GM18498 (cell line): ENCODE results near the gene RABGAP1L.
"Not testable (repeated sequence)": the region's sequence is repeated elsewhere in the genome, so short reads cannot be mapped to it uniquely, and the experiment has no call there.

Experiments used
- ATAC-seq: cut with Tn5 transposase; IDR thresholded peaks from one replicate; pipeline ENCODE4 v1.9.1; 2021; ENCODE audit warnings: mild to moderate bottlenecking, moderate library complexity; ENCODE audit not compliant: unreplicated experiment

The RABGAP1L gene

GRCh38 chr1:174848593-174849560 is 689.6 kb downstream of the RABGAP1L start:
- not testable (repeated sequence) for ATAC-seq

- ATAC-seq: no peak
Measured at GRCh38 chr1:174850726-174851125, 691.4 kb downstream of the RABGAP1L start.

- no peak for ATAC-seq
Measured at GRCh38 chr1:174858301-174858700, 699.0 kb downstream of the RABGAP1L start.

- no peak for ATAC-seq
Measured at GRCh38 chr1:174870319-174870718, 711.0 kb downstream of the RABGAP1L start.

DNA sequence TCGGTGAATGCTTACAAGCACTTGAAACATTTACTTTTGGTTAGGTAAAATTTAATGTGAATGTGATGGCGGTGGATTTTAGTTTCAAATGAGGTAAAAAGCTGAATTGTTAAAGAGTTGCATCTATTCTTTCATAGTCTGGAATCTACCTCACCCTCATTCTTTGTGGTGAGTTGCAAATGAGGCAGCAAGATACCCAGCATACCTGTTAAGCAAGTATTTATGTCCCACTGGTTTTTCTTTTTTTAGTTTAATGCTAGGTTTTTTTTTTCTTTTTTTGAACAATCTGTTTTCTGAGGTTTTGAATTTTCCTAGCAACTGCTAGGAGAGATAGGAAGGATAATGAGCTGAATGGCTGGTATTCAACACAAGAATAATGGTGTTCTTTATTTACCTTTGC is 712.6 kb downstream of the RABGAP1L start:
- no peak for ATAC-seq

GRCh38 chr1:174872615-174873058 is 713.3 kb downstream of the RABGAP1L start:
- ATAC-seq: no peak

- peak; percentile 71 for ATAC-seq
Measured at GRCh38 chr1:174874331-174875053, 715.2 kb downstream of the RABGAP1L start.

- no peak for ATAC-seq
Measured at GRCh38 chr1:174875306-174875705, 716.0 kb downstream of the RABGAP1L start.

DNA sequence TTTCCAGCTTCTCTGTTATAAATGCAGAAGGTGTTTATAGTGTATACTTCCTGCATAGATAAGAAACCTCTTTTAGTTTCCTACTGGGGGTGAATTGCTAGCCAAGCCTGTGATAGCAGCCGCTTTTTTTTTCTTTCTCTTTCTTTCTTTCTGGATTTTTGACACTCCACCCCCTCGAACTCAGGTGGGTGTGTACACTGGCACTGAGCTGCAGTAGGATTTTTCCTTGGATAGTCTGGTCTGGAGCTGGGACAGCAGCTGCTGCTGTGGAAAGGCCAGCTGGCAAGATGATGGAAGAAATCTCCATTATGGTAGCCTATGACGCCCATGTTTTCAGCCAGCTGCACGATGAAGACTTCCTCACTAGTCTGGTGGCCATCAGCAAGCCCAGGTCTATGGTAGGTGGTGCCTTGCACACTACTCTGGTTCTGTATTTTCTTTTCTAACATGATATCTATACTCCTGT is 717.9 kb downstream of the RABGAP1L start:
- ATAC-seq: no peak

GRCh38 chr1:174880171-174880570 is 720.9 kb downstream of the RABGAP1L start:
- no peak for ATAC-seq

DNA sequence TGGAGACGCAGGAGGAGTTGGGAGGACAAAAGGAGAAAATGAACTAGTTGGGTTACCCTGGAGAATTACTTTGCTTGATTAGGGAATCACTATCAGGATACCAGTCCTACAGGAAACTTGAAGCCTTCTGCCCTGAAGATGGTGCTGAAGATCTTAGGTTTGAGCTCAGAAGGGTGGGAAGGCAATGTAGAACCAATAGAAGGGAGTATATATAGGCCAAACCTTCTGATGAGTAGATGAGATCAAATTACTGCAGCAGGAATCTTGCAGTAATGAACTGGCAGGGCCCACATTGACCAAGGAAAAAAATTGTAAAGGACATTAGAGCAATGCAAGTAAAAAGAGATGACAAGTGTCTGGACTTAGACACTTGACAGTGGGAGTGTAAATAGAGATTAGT is 724.1 kb downstream of the RABGAP1L start:
- ATAC-seq: no peak

DNA sequence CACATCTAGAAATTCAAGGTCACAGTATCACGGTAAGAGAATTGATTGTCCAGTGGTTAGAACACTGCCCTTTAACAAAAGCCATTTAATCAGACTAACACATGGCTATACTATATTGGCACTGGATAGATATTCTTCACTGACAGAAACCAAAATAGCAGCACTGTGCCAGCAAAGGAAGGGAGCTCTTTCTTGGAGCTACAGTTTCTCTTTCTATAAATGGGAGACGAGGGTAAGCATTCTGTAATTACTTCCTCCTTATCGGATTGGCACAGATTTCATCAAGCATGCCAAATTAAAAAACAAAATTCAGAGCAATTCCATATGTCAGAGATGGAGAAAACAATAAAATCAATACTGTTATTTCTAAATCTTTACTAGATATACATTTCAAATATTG is 724.7 kb downstream of the RABGAP1L start:
- no peak for ATAC-seq

DNA sequence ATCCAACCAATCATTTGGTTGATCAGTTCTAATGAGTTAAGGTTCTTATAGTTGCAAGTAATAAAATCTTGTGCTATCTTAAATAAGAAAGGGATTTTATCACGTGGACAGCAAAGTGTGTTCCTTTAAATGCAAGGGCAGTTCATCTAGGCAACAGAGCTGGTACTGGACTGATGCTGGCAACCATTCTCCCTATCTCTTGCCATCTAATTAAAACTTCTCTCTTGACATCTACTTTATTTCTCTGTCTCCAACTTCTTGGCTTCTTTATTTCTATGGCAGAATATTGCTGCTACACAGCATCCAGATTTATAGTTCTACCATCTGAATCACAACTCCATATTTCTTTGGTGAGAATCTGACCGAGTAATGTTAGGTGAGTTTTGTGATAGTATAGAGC is 725.2 kb downstream of the RABGAP1L start:
- no peak for ATAC-seq

DNA sequence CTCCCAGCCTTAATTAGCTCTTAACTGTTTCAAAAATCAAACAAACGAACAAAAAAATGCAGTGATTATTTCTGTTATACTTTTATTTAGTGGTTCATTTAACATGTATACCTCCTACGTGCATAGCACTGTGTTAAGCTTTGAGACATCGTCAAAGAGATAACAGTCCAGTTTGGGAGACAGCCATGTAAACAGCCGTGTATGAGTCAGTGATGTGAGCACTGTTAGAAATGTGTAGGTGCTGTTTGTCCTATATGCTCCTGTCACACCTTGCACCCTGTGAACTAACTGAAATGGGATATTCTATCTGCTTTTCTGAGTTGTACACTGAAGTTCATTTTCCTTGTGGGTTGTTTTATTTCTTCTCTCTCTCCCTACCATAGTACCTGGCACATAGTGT is 730.7 kb downstream of the RABGAP1L start:
- no peak for ATAC-seq

DNA sequence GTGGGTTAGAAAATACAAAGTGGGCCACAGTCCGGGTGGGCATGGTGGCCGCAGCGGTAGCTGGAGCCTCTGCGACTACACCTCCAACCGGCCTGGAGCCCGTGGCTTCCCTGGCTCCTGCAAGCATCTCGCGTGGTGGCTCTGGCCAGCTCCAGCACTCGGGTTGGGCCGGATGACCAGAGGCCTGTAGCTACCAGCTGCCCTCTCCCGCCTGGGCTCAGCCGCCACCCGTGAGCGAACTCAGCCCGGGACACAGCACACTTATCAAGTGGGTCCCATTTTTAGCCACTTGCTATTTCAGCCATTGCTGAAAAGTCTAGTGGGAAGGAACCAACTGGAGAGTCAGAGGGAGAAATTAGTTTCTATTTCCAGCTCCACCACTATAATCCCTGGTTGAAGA is 732.7 kb downstream of the RABGAP1L start:
- ATAC-seq: no peak

DNA sequence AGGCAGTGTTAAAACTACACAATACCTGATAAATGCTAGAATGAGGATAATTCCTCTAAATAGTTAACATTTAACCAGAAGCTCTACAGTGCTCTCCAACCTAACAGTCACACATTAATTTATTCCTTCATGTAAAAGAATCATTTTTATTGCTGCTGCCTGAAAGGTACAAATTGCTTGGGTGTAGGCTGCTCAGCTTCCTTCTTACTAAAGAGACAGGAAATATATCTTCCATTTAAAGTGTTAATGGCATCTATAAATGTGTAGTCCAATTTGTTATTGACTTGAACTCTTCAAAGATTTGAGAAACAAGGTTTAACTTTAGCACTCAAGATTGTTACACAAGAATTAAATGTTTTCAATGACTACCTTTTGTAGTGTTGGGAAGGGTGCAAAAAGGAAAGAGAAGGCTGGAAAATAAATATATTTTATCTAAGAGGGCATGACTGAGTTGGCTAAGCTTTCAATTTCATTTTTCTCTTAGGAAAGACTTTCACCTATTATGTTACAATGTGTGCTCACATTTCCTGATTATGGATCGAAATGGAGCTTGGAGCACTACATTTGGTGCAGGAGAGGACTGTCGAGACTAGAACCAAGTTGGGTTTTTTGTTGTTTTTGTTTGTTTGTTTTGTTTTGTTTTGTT is 734.9 kb downstream of the RABGAP1L start:
- no peak for ATAC-seq

GRCh38 chr1:174895610-174896009 is 736.3 kb downstream of the RABGAP1L start:
- not testable (repeated sequence) for ATAC-seq

DNA sequence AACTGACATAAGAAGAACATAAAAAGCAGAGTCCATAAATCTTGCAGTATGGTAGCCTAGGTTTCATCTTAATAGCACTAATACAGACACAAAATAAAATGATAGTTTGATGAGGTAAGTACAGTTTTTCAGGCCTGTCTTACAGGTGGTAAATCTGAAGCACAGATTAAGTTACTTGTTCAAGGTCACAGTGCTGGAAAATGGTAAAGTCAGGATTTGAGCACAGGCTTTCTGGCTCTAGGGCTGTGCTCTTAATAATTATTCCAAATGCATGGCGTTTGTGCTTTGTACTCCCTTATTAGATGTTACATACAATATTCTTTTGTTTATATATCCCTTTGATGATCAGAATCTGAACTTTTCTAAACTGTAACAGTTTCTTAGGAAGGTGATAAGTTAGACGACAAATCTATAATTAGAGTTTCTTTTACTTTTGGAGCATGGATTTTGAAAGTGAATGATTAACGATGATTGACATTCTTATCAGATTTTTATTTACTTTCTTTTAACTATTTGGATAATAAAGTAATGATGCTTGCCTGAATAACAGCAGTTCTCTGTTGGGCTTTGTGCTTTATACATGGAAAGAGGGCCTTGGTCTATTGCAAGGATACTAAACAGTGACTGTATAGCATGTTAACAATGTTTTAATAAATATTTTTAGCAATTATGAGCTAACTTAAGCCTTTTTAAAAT is 738.9 kb downstream of the RABGAP1L start:
- ATAC-seq: no peak

- no peak for ATAC-seq
Measured at GRCh38 chr1:174900317-174900716, 741.0 kb downstream of the RABGAP1L start.

DNA sequence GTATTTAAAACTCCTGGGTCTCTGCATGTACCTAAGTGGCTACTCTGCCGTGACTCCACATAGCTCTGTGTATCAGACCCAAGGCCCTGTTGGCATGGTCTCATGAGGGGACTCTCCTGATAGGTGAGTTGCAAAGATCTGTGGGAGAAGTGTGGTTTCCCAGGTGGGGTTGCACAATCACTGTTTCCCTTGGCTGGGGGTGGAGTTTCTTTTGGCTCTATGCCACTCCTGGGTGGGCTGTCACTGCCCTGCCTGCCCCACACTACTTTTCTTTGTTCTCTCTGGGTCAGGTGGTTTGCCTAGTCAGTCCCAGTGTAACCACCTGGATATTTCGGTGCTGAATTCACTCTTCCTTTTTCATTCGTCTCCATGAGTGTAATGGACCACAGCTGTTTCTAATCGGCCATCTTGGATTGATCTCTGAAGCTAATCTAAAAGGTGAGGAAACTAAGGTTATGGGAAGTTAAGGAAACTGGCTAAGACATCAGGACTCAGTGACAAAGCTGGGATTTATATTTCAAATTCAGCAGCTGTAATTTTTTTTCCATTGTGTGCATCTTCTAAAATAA is 743.3 kb downstream of the RABGAP1L start:
- ATAC-seq: no peak
